OCI-LY1 (cell line): ENCODE results near the gene ULK4.
"Not testable (repeated sequence)": the region's sequence is repeated elsewhere in the genome, so short reads cannot be mapped to it uniquely, and the experiment has no call there.

ENCODE experiments used
- CTCF ChIP-seq: fragments of 200-600 bp; sonication (generic), shearing (Covaris generic); IDR thresholded peaks from 2 replicates; pipeline ENCODE4 v1.5.1; 2017; ENCODE audit warnings: mild to moderate bottlenecking, antibody characterized with exemption, low read length, moderate library complexity, mixed read lengths
- EZH2 ChIP-seq: fragments of 200-600 bp; sonication (generic), shearing (Covaris generic); IDR thresholded peaks from 2 replicates; pipeline ENCODE4 v1.8.0; 2017; ENCODE audit warnings: borderline replicate concordance, mixed run types, mild to moderate bottlenecking, antibody characterized with exemption, low read length, moderate library complexity, mixed read lengths

- not testable (repeated sequence) for TF ChIP-seq CTCF, EZH2
These were observed 117.6 kb downstream of the ULK4 start for GRCh38 chr3:41844256-41844655.
